Ishikawa (cell line): Measurements from ENCODE around the gene ARHGAP45.

Experiments used
- CEBPB ChIP-seq: IDR thresholded peaks from 2 replicates; pipeline ENCODE4 v1.6.1; 2012
- CREB1 ChIP-seq: IDR thresholded peaks from 2 replicates; pipeline ENCODE4 v1.6.1; 2012; ENCODE audit warnings: low read depth
- EGR1 ChIP-seq: IDR thresholded peaks from 2 replicates; pipeline ENCODE4 v1.6.1; 2012
- EP300 ChIP-seq: IDR thresholded peaks from 2 replicates; pipeline ENCODE4 v1.6.1; 2012; ENCODE audit warnings: borderline replicate concordance
- NFIC ChIP-seq: IDR thresholded peaks from 2 replicates; pipeline ENCODE4 v1.6.1; 2012
- RAD21 ChIP-seq: IDR thresholded peaks from 2 replicates; pipeline ENCODE4 v1.6.1; 2012; ENCODE audit warnings: low read depth
- REST ChIP-seq: IDR thresholded peaks from 2 replicates; pipeline ENCODE4 v1.6.1; 2012; ENCODE audit warnings: low read depth, mild to moderate bottlenecking
- TAF1 ChIP-seq: IDR thresholded peaks from 2 replicates; pipeline ENCODE4 v1.6.1; 2012; ENCODE audit warnings: low read depth, mild to moderate bottlenecking
- TCF12 ChIP-seq: IDR thresholded peaks from 2 replicates; pipeline ENCODE4 v1.6.1; 2012; ENCODE audit warnings: low read depth
- TEAD4 ChIP-seq: IDR thresholded peaks from 2 replicates; pipeline ENCODE4 v1.6.1; 2012
- YY1 ChIP-seq: IDR thresholded peaks from 2 replicates; pipeline ENCODE4 v1.6.1; 2012; ENCODE audit warnings: low read depth
- TF ChIP-seq, protein P1 (sequence below): IDR thresholded peaks from 2 replicates; pipeline ENCODE4 v1.6.1; 2012
- TF ChIP-seq, protein P2 (sequence below): IDR thresholded peaks from 2 replicates; pipeline ENCODE4 v1.6.1; 2012

DNA sequence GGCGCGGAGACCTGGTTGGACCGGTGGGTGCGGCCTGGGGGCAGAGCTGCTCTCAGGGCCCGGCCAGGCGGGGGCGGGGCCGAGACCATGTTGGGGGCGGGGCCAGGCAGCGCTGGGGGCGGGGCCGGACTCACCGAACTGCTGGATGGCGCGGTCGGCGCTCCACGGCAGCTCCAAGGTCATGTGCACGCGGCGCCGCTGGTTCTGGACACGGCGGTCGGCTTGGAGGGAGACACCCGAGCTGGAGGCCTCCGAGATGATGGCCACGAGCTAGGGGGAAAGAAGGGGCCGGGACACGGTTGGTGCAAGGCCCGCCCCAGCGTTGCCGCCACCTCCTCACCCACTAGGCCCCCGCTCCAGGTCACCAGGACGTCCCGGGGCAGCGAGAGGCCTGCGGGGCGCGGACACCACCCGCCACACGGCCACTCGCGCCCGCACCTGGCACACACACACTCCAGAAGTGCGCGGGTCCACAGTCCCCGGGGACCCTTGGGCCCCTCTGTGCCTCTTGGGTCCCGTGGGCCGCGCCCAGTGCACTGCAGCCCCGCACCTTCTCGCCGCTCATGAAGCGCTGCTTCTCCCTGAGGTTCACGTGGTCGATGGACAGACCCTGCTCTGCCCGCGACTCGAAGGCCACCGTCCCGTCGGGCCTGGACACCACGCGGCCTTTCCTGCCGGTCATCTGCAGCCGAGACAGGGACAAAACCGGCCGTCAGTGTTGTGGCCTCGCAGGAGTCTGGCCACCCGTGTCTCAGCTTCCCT lies 45.5 kb downstream of the ARHGAP45 start:
- TF ChIP-seq, protein P1, sequence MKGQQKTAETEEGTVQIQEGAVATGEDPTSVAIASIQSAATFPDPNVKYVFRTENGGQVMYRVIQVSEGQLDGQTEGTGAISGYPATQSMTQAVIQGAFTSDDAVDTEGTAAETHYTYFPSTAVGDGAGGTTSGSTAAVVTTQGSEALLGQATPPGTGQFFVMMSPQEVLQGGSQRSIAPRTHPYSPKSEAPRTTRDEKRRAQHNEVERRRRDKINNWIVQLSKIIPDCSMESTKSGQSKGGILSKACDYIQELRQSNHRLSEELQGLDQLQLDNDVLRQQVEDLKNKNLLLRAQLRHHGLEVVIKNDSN, result peak; percentile 55
- no peak for TF ChIP-seq EP300
- no peak for TF ChIP-seq CEBPB
- no peak for TF ChIP-seq REST
- no peak for TF ChIP-seq TAF1
- TF ChIP-seq, protein P2, sequence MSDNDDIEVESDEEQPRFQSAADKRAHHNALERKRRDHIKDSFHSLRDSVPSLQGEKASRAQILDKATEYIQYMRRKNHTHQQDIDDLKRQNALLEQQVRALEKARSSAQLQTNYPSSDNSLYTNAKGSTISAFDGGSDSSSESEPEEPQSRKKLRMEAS, result peak; percentile 78
- no peak; the same call in 1 of the 2 replicates for TF ChIP-seq NFIC
- no peak for TF ChIP-seq YY1
- no peak for TF ChIP-seq TEAD4
- no peak for TF ChIP-seq CREB1
- TF ChIP-seq TCF12, result 0 out of 2 replicates have a peak, but pooled peaks have one; percentile 19
- TF ChIP-seq RAD21, result no peak; the same call in 1 of the 2 replicates
- TF ChIP-seq EGR1, result no peak
